Vagina (tissue), 2 donors: Measurements from ENCODE around the gene AFG3L2. TPM values are rescaled to one million over a fixed set of nuclear protein-coding genes. Genes with fewer than 3 reads are reported as not detected.
A peak's percentile ranks its signal among the peaks of the same experiment; 100 is the strongest.

Source experiments
- DNase-seq, 2 donors: peaks; one replicate each; pipeline ENCODE4 v3.0.0-alpha.2; 2017; ENCODE audit errors: extremely low spot score in 2 of 2
- H3K27ac ChIP-seq: fragments of 200-600 bp; sonication (generic); one replicate; pipeline ENCODE4 v1.5.1; 2019
- H3K27me3 ChIP-seq: fragments of 200-600 bp; sonication (generic); one replicate; pipeline ENCODE4 v1.5.1; 2019
- H3K36me3 ChIP-seq, 2 donors: fragments of 200-600 bp; sonication (generic); one replicate each; pipeline ENCODE4 v1.5.1; 2017 to 2019
- H3K4me1 ChIP-seq: fragments of 200-600 bp; sonication (generic); one replicate; pipeline ENCODE4 v1.5.1; 2019
- H3K4me3 ChIP-seq, 2 donors: fragments of 200-600 bp; sonication (generic); 1 replicate in 1 of 2; 2 replicates in 1 of 2; pipeline ENCODE4 v1.5.1; 2016 to 2019
- H3K9me3 ChIP-seq: fragments of 200-600 bp; sonication (generic); one replicate; pipeline ENCODE4 v1.5.1; 2019
- CTCF ChIP-seq, 3 experiments: fragments of 450-650 bp in 2 of 3; fragments of 200-600 bp in 1 of 3; sonication (generic) in 1 of 3; IDR thresholded peaks; one replicate each; pipeline ENCODE4 v1.5.1; 2017 to 2019; ENCODE audit warnings: antibody characterized with exemption in 3 of 3, mild to moderate bottlenecking in 2 of 3, moderate library complexity in 2 of 3
- POLR2A ChIP-seq, 2 donors: fragments of 450-650 bp; IDR thresholded peaks; one replicate each; pipeline ENCODE4 v1.6.1; 2017; ENCODE audit warnings: antibody characterized with exemption in 2 of 2, mild to moderate bottlenecking in 2 of 2, moderate library complexity in 2 of 2
- POLR2AphosphoS5 ChIP-seq, 2 donors: sonication (generic); formaldehyde crosslinking; IDR thresholded peaks; one replicate each; pipeline ENCODE4 v1.9.0; 2017; ENCODE audit warnings: antibody characterized with exemption in 2 of 2, mild to moderate bottlenecking in 2 of 2, low read depth in 1 of 2; ENCODE audit not compliant: insufficient read depth in 1 of 2
- intact Hi-C: fragments of 100-400 bp; cut with DNase I; formaldehyde crosslinking; loops from one replicate; pipeline ENCODE4 v1.15.1; 2023
- small RNA-seq: library from RNA; depleted of rRNA; stranded (forward); fragments of <200 nt; gene quantifications from one replicate; pipeline ENCODE3, GENCODE V24; 2016
- total RNA-seq: library from RNA; depleted of rRNA; stranded (reverse); fragments of >200 nt; gene quantifications from one replicate; pipeline ENCODE4 v1.2.3, GENCODE V29; 2016

The AFG3L2 gene
- total RNA-seq, 1 donor from 2014 or later, result 38.3 TPM

DNA sequence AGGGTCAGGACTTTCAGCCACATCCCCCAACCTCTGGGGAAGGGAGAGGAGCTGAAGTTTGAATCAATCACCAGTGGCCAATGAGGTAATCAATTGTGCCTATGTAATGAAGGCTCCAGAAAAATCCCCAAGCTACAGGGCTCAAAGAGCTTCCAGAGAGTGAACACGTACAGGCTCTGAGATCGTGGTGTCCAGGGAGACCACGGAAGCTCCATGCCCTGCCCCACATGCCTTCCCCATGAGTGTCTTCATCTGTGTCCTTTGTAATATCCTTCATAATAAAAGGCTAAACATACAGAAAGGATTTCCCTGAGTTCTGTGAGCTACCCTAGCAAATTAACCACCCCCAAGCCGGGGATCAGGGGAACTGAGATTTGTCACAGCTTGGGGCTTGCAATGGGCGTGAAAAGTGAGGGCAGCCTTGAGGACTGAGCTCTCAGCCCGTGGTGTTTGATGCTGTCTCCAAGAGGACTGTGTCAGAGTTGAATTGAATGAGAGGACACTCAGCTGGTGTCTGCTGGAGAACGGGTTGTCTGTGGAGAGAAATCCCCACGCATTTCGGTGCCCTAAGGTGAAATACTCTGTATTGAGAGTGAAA is 94.5 kb downstream of the AFG3L2 start:
- H3K27me3 ChIP-seq, result no peaks in the 10 kb centered on the region
- no peak overlapping the region for H3K4me3 ChIP-seq
- no peak overlapping the region for H3K27ac ChIP-seq
- DNase-seq, result no peak
- intact Hi-C loops, result no loop called here
- TF ChIP-seq POLR2A (IDR thresholded peaks at IDR 0.05) (no peak), POLR2AphosphoS5 (IDR thresholded peaks at IDR 0.05; ENCODE audit: insufficient read depth in 1 of 2, low read depth in 1 of 2) (no peak), CTCF (IDR thresholded peaks at IDR 0.05) (no peak)
- peaks cover 26% of the 10 kb centered on the region for H3K4me1 ChIP-seq
- H3K9me3 ChIP-seq, result no peaks in the 10 kb centered on the region
- no peaks in the 10 kb centered on the region for H3K36me3 ChIP-seq

DNA sequence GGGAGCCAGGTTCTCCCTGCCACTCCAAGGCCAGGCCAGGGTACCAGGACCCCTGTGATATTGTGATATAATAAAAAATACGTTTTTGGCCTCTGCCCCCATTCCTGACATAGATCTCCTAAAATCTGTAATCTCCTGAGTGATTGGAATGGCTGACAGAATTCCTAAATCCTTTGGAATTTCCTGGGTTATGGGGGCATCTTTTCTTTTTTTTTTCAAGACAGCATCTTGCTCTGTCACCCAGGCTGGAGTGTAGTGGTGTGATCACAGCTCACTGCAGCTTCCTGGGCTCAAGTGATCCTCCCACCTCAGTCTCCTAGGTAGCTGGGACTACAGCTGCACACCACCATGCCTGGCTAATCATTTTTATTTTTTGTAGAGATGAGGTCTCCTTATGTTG is 95.2 kb downstream of the AFG3L2 start:
- TF ChIP-seq POLR2AphosphoS5 (IDR thresholded peaks at IDR 0.05; ENCODE audit: insufficient read depth in 1 of 2, low read depth in 1 of 2) (no peak), CTCF (IDR thresholded peaks at IDR 0.05) (no peak), POLR2A (IDR thresholded peaks at IDR 0.05) (no peak)
- intact Hi-C loops, result no loop called here
- H3K27ac ChIP-seq, result no peak overlapping the region
- peaks cover 28% of the 10 kb centered on the region for H3K4me1 ChIP-seq
- H3K4me3 ChIP-seq, result no peak overlapping the region
- H3K27me3 ChIP-seq, result no peaks in the 10 kb centered on the region
- H3K36me3 ChIP-seq, result no peaks in the 10 kb centered on the region
- H3K9me3 ChIP-seq, result no peaks in the 10 kb centered on the region
- DNase-seq, result no peak

- H3K36me3 ChIP-seq, result no peaks in the 10 kb centered on the region
- intact Hi-C loops, result no loop called here
- peaks cover 35% of the 10 kb centered on the region for H3K4me1 ChIP-seq
- H3K27ac ChIP-seq, result peak overlapping the region; percentile 95
- TF ChIP-seq POLR2A (IDR thresholded peaks at IDR 0.05), result no peak
- no peak for TF ChIP-seq CTCF (IDR thresholded peaks at IDR 0.05)
- TF ChIP-seq POLR2AphosphoS5 (IDR thresholded peaks at IDR 0.05; ENCODE audit: insufficient read depth in 1 of 2, low read depth in 1 of 2), result no peak
- no peaks in the 10 kb centered on the region for H3K27me3 ChIP-seq
- no peaks in the 10 kb centered on the region for H3K9me3 ChIP-seq
- no peak for DNase-seq
- H3K4me3 ChIP-seq, result peak overlapping the region; percentile 39 to 43
These were observed 97.1 kb downstream of the AFG3L2 start for GRCh38 chr18:12279781-12280531.

Small RNA genes lying within 50 kb of the gene (small RNA-seq; reads per million reads assigned to genes)
- gene RNU6-170P (not detected), gene RNU7-129P (not detected)

Other genes starting within 250 kb of the AFG3L2 start
- 2.7 TPM for gene CIDEA, start 122.9 kb downstream of the AFG3L2 start, total RNA-seq
- gene TUBB6, start 69.0 kb downstream of the AFG3L2 start, total RNA-seq, result 450 TPM
- 8.1 TPM for gene PRELID3A, start 30.7 kb upstream of the AFG3L2 start, total RNA-seq